ENCODE results near the gene TMUB2.

GRCh38 chr17:44211281-44212265, 24.8 kb downstream of the TMUB2 start:
- no peak for TF ChIP-seq CTCF (IDR thresholded peaks at IDR 0.05)
- TF ChIP-seq POLR2A (IDR thresholded peaks at IDR 0.05): no peak

Measured in testis (tissue), 2 donors.